Myocyte (in vitro differentiated cells): ENCODE data around the gene VAV2. TPM values are rescaled to one million over a fixed set of nuclear protein-coding genes. Genes with fewer than 3 reads are reported as not detected.

ENCODE experiments used
- DNase-seq: peaks from one replicate; pipeline ENCODE4 v3.0.0-alpha.2; 2012; ENCODE audit warnings: low read depth
- total RNA-seq: library from RNA; depleted of rRNA; stranded (reverse); fragments of >200 nt; gene quantifications from 2 replicates; pipeline ENCODE4 v1.2.3, GENCODE V29; 2014

Gene VAV2
- total RNA-seq, 1 donor from 2014 or later: 10.4 TPM

DNA sequence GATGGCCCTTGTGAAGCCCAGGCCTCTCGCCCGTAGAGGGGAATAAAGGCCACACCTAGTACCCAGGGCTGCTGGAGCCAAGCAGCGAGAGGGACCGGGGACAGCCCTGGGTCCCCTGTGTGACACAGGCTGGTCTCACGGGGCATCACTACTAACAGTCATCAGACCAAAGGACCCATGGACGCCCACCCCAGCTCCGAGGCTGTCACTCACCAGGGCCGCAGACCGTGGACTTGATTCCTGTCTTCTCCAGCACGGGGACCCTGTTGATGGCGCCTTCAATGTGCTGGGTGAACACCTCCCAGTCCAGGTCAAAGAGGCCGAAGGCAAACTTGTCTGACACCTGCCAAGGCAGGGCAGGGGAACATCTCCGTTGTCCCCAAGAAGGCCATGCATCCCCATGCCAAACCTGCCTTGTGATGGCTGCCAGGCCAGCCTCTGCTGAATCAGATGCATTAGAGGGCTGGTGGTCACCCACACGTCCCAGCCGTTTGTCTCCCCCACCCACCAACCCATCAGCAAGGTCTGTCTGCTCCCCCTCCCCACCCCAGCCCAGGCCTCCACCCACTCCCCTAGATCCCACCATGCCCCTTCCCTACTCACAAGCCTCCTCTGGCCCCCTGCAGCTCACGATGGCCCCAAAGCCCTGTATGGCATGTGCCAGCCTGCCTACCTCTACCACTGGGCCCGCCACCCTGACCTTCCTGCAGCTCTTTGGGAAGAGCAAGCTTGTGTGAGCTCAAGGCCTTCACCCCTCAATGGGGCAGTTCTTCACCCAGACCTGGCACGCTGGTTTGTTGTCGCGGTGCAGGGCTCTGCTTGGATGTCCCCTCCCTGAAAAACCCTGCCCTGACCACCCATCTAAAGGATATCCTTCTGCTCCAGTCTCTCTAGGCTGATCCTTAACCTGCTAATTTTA is 274.8 kb downstream of the VAV2 start:
- no peak for DNase-seq

DNA sequence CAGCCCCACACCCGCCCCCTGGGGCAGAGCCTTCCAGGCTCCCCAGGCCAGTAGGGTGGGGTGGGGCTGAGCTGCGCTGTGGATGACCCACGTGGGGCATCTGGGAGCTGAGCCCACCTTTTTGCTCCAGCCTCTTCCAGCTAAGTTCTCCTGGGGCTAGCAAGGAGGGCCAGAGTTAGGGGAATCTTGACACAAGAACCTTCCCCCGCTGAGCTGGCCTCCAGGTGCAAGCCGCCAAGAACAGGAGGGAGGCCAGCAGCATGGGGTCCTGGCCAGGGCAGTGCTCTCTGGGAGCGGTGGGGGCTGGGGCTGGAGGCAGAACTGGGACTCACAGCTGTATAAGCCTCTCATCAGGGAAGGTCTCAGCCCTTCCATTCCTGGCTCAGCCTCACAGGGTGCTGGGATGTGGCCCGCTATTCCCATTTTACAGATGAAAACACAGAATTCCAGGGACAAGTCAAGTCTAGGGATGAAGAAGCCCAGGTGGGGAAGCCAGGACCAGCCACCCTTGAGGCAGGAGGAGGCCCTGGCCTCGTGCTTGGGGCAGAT is 275.5 kb downstream of the VAV2 start:
- DNase-seq: no peak

DNA sequence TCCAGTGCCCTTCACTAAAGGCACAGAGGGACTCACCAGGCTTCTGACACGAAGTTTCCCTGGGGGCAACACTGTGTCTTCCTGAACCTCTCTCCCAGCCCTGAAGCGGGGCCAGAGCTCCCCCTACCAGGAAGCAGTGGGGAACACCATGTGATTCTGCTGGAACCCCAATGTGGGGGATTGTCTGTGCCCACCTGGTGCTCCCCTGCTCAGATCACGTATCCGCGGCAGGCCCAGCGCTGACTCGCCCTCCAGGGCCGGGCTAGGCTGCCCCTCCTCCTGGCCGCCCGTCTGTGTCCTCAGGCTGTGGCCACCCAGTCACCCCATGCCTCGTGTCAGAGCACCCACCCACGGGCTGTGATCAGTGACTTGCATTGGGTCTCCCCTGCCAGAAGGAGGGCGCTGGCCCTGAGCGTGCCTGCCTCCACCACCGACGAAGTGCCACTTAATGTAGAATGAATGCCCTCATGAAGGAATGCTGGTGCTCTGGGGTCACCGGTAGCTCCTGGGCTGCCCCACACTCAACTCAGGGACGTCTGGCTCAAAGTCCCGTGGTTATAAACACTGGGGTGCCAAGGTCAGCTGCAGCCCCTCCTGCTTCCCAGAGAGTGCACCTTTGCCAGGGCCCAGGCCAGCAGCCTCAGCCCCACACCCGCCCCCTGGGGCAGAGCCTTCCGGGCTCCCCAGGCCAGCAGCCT is 276.1 kb downstream of the VAV2 start:
- peak; percentile 77 for DNase-seq

DNA sequence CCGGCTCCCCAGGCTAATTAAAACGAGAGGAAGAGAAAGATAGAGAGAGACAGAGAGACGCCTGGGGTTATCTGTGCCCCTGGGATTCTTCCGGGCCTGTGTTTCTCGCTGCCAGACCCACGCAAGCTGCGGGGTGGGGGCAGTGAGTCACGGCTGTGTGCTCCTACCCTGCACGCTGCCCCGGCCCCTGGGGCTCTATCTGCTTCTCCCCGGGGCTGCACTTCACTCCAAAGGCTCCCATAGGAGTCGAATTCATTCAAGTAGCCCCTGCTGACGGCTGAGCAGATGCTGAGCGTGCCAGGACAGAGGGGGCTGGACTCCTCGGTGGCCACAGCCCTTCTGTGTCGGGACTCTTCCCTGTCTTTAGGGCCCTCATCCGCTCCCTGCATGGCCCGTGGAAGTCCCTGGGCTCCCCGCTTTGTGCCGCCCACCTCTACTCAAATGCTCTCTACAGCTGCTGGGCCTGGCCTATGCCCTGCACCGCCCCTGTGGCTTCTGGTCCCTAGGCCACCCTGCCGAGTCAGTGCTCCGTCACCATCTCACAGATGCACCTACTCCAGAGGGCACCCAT is 276.7 kb downstream of the VAV2 start:
- DNase-seq: peak; percentile 73

DNA sequence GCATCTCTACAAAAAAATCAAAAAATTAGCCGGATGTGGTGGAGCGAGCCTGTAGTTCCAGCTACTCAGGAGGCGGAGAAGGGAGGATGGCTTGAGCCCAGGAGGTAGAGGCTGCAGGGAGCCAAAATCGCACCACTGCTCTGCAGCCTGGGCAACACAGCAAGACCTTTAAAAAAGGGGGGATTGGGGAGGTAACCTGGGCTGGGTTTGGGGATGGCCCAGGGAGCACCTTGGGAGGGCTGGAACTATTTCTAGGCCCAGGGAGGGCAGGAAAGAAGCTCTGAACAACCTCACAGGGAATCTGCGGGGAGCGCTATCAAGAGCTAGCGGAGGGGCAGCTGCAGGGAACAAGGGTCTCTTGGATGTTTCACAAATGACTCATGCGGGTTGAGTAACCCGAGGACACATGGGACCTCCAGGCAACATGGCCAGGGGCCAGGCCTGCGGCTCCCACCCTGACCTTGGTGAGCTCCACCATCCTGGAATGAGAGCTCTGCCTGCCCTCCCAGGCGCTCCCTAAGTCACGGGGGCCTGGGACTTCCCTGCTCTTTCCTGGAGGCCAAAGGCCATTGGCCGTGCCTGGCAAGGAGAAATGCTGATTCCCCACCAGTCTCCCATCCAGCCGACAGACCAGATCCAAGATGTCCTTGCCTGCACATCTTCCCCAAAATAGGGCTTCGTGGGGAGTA is 277.4 kb downstream of the VAV2 start:
- DNase-seq: peak; percentile 99

DNA sequence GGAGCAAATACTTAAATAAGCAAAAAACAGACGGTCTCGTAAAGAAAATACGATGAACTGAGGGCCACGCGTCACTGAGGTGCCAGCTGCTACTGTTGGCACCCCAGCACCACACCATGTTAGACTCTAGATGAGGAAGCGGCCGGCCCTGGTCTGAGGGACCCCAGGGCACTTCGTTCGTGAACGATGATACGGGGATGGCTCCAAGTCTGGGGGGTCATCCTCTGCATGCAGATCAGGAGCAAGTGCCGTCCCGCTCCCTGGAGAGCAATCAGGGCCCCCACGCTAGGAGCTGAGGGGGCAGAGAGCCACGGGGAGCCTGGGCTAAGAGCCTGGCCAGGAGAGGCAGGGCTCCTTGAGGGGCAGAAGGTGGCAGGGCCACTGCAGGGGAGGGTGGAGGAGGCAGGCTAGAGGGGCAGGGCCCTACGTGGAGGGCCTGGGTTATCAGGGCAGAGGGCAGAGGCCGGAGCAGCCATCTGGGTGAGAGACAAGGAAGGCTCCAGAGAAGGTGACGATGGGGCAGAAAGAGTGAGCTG is 278.1 kb downstream of the VAV2 start:
- no peak for DNase-seq

DNA sequence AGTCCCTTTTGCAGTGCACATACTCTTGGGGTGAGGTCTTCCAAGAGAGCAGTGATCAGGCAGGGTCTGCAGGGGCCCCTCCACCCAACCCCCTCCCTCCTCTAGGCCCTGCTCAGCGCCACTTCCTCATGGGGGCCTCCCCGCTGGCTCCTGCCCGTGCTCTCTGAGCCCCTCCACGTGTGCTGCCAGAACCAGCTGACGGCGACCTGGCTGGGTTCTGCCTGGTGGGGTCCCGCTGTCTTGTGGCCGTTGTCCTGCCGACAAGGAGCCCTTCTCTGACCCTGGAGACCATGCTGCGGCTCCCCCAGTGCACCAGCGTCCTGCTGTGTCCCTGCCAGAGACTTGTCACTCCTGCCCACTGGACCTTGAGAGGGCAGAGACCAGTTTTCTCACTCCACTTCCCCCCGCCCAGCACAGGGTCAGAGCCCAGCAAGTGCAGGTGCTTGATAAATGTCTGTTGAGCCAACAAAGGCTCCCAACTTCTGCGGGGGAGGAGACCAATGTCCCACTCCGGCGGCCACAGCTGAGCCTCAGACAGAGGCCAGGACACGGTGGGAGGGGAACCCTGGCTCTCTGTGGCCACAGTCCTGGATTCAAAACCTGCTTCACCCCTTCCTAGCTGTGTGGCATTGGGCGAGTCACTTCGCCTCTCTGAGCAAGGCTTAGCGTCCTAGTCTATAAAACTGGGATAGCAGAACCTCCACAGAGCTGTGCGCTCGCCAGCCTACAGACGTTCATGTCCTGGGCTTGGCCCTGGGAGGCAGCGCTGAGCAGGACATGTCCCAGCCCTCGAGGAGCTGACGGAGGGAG is 278.8 kb downstream of the VAV2 start:
- peak; percentile 36 for DNase-seq

DNA sequence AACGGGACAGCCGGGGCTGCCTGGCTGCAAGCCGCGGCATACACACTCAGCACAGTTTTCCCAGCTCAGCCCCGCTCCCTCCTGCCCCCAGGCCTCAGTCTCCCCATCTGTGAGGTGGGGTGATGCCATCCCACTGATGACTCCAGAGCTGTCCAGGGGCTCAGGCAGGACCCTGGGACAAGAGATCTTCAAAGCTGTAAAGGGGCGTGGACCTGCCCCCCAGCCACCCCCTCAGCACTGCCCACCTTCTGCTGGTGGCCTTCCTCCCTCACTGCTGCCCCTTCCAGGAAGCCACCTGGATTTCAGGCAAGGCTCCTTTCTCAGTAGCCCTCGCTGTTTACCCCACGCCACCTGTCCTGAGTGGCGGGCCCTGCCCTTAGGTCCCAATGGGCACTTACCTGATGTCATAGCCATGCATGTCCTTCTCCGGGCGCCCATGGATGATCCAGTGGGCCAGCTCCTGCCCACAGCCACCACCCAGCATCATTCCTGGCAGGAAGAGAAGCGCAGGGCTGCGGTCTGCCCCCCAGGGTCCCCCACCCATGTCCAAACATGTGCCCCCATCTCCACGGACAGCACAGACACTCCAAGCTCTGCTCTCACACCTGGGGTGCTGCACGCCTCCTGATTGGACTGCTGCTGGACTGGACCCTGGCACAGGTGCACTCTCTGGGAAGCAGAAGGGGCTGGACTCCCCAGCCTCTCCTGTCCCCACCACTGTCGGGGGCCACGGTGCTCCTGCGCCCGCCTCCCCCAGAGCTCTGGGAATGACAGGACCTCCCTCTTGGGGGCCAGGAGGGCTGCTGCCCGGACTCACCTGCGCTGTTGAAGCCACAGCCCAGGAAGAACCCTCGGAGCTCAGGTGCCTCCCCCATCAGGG is 279.7 kb downstream of the VAV2 start:
- DNase-seq: no peak

Other genes starting within 250 kb of the VAV2 start
- gene BRD3OS, start 33.2 kb upstream of the VAV2 start, total RNA-seq: 10.5 and 13.4 TPM in 2 replicates
- gene BRD3, start 75.7 kb upstream of the VAV2 start, total RNA-seq: 14.2 and 19.0 TPM in 2 replicates
- gene WDR5, start 143.8 kb upstream of the VAV2 start, total RNA-seq: 60.8 and 82.9 TPM in 2 replicates
- not detected in 2 replicates for gene RNU6ATAC, start 172.2 kb upstream of the VAV2 start, total RNA-seq